Non-pigmented ciliary epithelial cell (primary cell): ENCODE results near the gene KIDINS220.

ENCODE experiments used
- DNase-seq: peaks from one replicate; pipeline ENCODE4 v3.0.0-alpha.2; 2010; ENCODE audit warnings: low read depth

KIDINS220 gene

GRCh38 chr2:8697190-8697589 is 140.2 kb downstream of the KIDINS220 start:
- no peak for DNase-seq

- DNase-seq = no peak
Observed at GRCh38 chr2:8694737-8695136, 142.7 kb downstream of the KIDINS220 start.

GRCh38 chr2:8693157-8693821 is 144.1 kb downstream of the KIDINS220 start:
- no peak for DNase-seq

- DNase-seq = no peak
Observed at GRCh38 chr2:8692783-8693156, 144.6 kb downstream of the KIDINS220 start.

- DNase-seq = no peak
Observed at GRCh38 chr2:8691859-8692437, 145.5 kb downstream of the KIDINS220 start.

GRCh38 chr2:8685697-8686358 is 151.6 kb downstream of the KIDINS220 start:
- DNase-seq = no peak

- no peak for DNase-seq
Observed at GRCh38 chr2:8684878-8685696, 152.3 kb downstream of the KIDINS220 start.

GRCh38 chr2:8684540-8684877 is 152.9 kb downstream of the KIDINS220 start:
- no peak for DNase-seq

- DNase-seq = no peak
Observed at GRCh38 chr2:8682719-8683667, 154.4 kb downstream of the KIDINS220 start.

GRCh38 chr2:8681786-8682692 is 155.4 kb downstream of the KIDINS220 start, which contains the start of gene ID2:
TSS of gene ID2 (plus strand) at chr2:8682056. CDS start at chr2:8682166, 110 bp downstream.
- DNase-seq = peak; percentile 84

GRCh38 chr2:8680822-8681760 is 156.3 kb downstream of the KIDINS220 start:
- DNase-seq = peak; percentile 60

- DNase-seq = no peak
Observed at GRCh38 chr2:8679827-8680731, 157.3 kb downstream of the KIDINS220 start.

GRCh38 chr2:8679567-8679826 is 157.9 kb downstream of the KIDINS220 start:
- DNase-seq = no peak
